ENCODE data around the gene IFI30.
"Not testable (repeated sequence)": the region's sequence is repeated elsewhere in the genome, so short reads cannot be mapped to it uniquely, and the experiment has no call there.

Gene IFI30

DNA sequence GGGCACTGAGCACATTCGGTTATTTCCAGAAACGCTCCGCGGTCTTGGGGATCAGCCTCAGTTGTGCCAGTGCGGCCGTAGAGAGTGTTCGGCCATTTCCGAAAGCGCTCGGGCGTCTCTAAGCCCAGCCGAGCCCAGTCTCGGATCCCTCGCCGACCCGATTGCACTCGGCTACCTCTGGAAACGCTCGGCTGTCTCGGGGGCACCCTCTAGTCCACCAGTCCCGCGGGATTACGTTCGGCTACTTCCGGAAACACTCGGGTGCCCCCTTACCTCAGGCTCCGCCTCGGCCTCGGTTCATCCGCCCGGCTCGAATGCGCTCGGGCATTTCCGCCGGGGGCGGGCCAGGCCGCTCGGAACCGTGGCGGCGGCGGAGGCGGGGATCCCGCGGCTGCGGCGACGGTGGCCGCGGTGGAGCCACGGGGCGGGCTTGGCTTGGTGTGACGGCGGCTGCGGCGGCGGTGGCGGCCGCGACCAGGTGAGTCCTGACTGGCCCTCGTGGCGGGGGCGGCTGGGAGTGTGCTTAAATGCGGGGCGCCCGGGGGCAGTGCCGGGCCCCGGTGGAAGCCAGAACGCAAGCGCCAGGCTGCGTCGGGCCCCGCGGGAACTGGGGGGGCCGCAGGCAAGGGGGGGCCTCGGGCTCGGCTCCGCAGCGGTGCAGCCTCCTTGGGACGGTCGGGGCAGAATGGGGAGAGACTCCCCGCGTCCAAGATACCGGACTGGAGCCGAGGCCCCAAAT, 20.6 kb upstream of the IFI30 start, which contains the start of gene PIK3R2:
Gene PIK3R2 (plus strand): TSS at position 347 of the 739 bp plus-strand sequence. CDS start 2,717 bp downstream, outside the sequence.
- peak; percentile 86 for DNase-seq

- DNase-seq, result no peak
Measured at GRCh38 chr19:18153556-18154134, 20.0 kb upstream of the IFI30 start.

DNA sequence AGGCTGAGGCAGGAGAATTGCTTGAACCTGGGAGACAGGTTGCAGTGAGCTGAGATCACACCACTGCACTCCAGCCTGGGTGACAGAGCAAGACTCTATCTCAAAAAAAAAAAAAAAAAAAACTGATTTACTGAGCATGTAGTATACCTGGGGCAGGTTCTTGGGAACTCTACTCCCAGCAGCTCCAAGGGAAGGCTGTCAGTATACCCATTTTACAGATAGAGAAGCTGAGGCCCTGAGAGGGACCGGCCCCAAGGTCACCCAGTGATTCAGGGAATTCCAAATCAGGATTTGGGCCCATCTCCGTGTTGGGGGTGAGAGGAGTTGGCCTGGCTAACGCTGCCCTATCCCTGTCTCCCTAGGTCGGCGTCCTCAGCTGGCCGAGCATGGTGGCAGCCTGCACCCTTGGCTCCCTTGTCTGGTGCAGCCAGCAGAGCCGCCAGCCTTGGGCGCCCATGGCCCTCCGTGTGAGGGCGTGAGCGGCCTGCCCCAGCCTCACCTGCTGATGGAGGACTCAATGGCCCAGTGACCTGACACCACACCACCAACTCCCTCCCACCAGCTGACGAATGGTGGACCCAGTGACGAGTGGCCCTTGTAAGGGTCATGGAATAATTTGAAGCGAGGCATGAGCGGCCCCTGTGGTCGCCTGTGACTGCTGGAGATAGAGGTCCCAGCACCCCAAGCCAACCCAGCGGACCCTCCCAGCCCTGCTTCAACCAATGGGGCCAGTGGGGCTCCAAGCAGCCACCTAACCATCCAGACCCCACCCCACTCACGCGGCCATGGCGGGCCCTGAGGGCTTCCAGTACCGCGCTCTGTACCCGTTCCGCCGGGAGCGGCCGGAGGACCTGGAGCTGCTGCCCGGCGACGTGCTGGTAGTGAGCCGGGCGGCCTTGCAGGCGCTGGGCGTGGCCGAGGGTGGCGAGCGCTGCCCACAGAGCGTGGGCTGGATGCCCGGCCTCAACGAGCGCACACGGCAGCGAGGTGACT, 18.2 kb upstream of the IFI30 start:
- DNase-seq, result no peak

DNA sequence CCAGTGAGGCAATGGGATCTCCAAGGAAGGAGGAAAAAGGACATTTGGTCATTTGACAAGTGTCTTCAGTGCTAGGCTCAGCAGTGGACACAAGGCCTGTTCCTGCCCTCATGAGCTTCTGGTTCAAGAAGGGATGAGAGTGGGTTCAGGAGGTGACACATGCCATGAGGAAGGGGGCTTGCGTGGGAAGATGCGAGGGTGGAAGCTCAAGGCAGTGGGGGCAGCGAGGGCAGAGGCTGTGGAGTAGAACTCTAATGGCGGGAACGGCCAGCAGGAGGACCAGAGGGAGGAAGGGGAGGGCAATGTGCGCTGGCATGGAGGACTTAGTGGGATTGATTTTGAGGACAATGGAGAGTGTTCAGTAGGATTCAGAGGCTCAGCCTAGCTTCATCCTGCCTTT, 17.3 kb upstream of the IFI30 start:
- DNase-seq, result no peak

DNA sequence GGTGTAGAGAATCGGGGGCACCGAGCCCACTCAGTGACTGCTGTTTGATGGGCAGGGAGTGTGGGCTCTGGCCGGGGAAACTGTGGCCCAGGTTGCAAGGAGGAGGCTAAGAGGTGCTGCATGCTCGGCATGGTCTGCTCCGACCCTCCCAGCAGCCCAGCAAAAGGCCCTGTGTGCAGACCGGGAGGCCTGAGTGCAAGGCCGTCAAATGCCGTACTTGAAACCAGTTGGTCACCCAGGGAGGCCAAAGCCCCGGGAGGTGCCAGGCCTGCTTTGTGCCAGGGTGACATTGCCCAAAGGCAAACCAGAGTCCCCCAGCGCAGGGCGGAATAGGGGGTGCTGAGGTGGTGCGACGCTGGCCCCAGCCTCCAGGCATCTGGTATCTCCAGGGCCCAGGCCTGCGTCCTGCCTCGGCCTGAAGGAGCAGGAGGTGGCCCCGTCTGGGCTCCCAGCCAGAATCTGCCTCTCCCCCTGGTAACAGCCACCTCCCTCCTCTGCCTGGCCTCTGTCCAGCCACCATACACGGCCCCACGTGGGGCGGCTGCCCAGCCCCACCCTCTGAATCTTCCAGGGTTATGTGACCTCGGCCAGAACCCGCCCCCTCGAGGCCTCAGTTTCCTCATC, 16.7 kb upstream of the IFI30 start:
- DNase-seq, result peak; percentile 6

DNA sequence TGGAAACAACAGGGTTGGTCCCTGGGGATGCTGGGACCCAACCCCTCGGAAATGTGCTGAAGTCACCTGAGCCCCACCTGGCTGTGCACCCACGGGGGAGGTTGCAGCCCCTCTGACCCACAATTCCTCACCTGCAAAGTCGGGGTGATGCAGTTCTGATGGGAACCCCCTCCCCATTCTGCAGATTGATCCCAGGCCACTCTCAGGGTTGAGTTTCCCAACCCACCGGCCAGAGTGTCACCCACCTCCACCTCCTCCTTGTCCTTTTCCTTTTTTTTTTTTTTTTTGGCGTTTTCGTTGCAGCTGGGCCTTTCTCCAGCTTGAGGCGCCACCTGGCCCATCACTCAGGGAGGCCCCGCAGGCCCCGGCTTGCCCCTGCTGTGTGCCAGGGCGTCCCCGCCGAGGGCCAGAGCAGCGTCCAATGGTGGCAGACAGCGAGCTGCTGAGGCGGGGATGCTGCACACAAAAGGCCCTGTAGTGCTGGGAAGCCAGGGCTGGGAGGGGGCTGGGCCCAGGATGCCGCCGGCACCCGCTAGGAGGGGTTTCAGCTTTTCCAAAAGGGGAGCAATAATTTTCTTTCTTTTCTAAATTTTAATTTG, 16.0 kb upstream of the IFI30 start:
- DNase-seq, result peak; percentile 54

DNA sequence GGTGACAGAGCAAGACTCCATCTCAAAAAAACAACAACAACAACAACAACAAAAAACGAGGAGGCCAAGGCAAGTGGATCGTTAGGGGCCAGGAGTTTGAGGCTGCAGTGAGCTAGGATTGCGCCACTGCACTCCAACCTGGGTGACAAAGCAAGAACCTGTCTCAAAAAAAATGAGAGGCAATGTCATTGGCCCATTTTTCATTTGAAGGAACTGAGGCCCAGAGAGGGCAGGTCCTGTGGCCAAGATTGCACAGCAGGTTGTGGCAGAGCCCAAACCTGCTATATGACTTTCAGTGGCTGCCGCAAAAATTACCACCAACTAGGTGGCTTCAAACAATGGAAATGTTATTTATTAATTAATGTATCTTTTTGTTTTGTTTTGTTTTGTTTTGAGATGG, 15.1 kb upstream of the IFI30 start:
- DNase-seq, result no peak

DNA sequence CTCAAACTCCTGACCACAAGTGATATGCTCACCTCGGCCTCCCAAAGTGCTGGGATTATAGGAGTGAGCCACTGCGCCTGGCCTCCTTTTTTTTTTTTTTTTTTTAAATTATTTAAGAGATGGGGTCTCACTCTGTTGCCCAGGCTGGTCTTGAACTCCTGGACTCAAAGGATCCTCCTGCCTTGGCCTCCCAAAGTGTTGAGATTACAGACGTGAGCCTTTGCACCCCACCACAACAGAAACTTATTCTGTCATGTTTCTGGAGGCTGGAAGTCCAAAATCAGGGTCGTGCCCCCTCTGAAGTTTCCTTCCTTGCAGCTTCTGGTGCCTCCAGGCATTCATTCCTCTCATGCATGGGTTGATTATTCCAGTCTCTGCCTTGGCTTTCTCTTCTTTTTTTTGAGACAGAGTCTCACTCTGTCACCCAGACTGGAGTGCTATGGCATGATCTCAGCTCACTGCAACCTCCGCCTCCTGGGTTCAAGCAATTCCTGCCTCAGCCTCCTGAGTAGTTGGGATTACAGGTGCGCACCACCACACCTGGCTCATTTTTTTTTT, 14.5 kb upstream of the IFI30 start:
- not testable (repeated sequence) for DNase-seq

DNA sequence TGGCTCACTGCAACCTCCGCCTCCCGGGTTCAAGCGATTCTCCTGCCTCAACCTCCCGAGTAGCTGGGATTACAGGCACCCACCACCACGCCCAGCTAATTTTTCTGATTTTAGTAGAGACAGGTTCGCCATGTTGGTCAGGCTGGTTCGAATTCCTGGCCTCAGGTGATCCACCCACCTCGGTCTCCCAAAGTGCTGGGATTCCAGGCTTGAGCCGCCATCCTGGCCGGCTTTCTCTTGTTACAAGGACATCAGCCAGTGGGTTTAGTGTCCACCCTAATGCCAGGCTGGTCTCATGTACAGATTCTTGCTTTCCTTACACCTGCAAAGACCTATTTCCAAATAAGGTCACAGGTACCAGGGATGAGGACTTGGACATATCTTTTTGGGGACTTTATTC, 13.8 kb upstream of the IFI30 start:
- no peak for DNase-seq

GRCh38 chr19:18160493-18160970, 13.1 kb upstream of the IFI30 start:
- DNase-seq, result no peak

- DNase-seq, result no peak
Measured at GRCh38 chr19:18160971-18161635, 12.5 kb upstream of the IFI30 start.

DNA sequence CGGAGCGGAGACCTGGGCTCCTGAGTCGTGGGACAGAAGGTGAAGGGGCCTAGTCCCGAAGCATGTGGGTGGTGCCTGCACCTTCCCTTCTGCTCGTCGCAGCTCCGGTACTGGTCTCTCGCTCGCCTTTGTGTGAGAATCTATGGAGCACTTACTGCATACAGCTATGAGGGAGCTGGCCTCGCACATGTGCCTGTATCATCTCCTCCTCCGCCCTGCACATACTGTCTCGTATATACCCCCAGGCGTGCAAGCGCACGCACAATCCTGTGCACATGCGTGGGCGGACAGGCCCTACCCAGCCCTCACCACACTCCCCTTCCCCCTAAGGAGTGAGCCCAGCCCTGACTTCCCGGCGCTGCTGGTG, 12.0 kb upstream of the IFI30 start:
- no peak for DNase-seq

GRCh38 chr19:18164072-18164471, 9.5 kb upstream of the IFI30 start:
- no peak for DNase-seq

- DNase-seq, result no peak
Measured at GRCh38 chr19:18165794-18166544, 7.6 kb upstream of the IFI30 start.

- DNase-seq, result no peak
Measured at GRCh38 chr19:18167011-18167410, 6.6 kb upstream of the IFI30 start.

DNA sequence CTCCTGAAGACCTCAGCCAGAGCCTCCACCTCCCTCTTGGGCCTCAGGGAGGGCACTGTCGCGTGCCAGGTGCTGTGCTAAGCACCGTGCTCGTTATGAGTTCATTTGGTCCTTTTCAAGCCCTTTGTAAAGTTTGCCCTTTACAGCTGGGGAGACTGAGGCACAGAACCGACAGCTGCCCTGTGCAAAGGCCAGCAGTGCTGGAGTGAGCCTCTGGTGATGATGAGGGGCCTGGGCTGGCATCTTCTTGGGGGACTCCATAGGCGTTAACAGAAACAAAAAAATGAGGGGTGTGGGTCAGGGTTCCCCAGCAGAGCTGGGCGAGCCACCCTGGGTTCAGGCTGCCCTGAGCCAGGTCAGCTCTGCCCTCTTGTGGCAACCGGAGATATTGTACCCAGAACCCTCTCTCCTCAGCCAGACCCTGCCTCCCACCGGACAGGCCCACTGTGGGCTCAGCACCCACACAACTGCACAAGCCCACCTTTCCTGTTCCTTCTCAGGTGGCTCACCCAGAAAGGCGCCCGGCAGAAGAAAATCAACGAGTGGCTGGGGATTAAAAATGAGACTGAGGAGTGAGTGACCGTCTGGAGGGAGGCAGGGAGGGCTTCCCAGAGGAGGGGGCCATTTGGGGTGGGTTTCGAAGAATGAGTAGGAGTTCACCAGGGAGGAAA, 5.5 kb upstream of the IFI30 start:
- no peak for DNase-seq

- DNase-seq, result no peak
Measured at GRCh38 chr19:18168673-18169381, 4.8 kb upstream of the IFI30 start.

DNA sequence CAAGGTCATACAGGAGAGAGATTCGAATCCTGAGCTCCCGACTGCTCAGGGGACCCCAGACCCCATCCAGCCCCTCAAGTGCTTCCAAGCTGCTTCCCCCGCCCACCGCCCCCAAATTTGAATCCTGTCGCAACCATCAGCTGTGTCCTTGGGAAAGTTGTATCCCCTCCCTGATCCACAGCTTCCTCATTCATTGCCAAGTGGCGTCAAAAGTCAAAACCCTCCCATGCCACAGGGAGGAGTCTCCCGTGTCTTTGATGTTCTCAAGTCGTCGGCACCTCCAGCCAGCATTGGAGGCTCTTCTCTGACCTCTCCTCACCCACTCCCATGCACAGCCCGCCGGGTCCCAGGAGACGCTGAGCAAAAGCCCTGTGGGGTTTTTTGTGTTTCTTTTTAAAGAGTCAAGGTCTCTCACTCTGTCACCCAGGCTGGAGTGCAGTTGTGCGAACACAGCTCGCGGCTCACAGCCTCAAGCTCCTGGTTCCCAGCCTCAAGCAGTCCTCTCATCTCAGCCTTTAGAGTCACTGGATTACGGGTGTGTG, 2.8 kb upstream of the IFI30 start:
- no peak for DNase-seq

GRCh38 chr19:18171605-18172327, 1.8 kb upstream of the IFI30 start:
- DNase-seq, result no peak
